ENCODE results near the gene SLC38A1.
"Not testable (repeated sequence)": the region's sequence is repeated elsewhere in the genome, so short reads cannot be mapped to it uniquely, and the experiment has no call there.

The SLC38A1 gene

GRCh38 chr12:46268583-46269428, at the start of gene SLC38A1:
TSS of gene SLC38A1 (minus strand) at chr12:46269043. CDS start at chr12:46239800, 29,243 bp downstream.
- no peaks in the 10 kb centered on the region for H3K9me3 ChIP-seq (ENCODE audit: control insufficient read depth, insufficient read depth, low read length)
- peaks cover 8% of the 10 kb centered on the region; the same call in 1 of the 2 replicates for H3K36me3 ChIP-seq (ENCODE audit: control insufficient read depth, insufficient read depth, low read length)
- H3K9ac ChIP-seq (ENCODE audit: low read depth, low read length) = peak within 1 kb of the TSS; percentile 95

DNA sequence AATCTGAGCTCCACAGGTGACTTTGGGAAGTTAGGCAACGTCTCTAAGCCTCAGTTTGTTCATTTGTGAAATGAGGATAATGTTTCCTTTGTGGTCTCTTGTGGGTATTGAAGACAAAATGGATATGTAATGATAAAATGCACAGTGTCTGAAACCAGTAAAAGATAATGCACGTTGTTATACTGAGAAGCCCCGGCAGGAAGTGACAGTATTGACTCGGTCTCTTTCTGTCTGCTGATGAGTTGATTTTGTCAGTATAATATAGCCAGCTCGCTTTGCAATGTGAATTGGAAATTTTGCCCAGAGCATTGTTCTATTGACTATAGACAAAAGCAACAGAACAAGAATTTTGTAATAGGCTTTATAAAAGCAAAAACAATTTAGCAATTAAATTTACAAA, 49.2 kb upstream of the SLC38A1 start:
- Histone ChIP-seq H3K4me1 (ENCODE audit: control insufficient read depth, insufficient read depth, low read length) (peaks cover 28% of the 10 kb centered on the region), H3K27me3 (ENCODE audit: control insufficient read depth, insufficient read depth, low read length) (no peaks in the 10 kb centered on the region), H3K9ac (ENCODE audit: low read depth, low read length) (no peak overlapping the region), H3K9me3 (ENCODE audit: control insufficient read depth, insufficient read depth, low read length) (peaks cover 18% of the 10 kb centered on the region), H3K36me3 (ENCODE audit: control insufficient read depth, insufficient read depth, low read length) (no peaks in the 10 kb centered on the region), H3K4me3 (ENCODE audit: low read depth, low read length) (no peak overlapping the region), H3K27ac (ENCODE audit: low read depth, low read length) (no peak overlapping the region)

More at GRCh38 chr12:46268583-46269428, at the start of gene SLC38A1:
- peak within 1 kb of the TSS; percentile 81 for H3K4me3 ChIP-seq (ENCODE audit: low read depth, low read length)
- H3K27me3 ChIP-seq (ENCODE audit: control insufficient read depth, insufficient read depth, low read length) = no peaks in the 10 kb centered on the region
- H3K27ac ChIP-seq (ENCODE audit: low read depth, low read length) = peak within 1 kb of the TSS; percentile 93
- peaks cover 50% of the 10 kb centered on the region for H3K4me1 ChIP-seq (ENCODE audit: control insufficient read depth, insufficient read depth, low read length)

DNA sequence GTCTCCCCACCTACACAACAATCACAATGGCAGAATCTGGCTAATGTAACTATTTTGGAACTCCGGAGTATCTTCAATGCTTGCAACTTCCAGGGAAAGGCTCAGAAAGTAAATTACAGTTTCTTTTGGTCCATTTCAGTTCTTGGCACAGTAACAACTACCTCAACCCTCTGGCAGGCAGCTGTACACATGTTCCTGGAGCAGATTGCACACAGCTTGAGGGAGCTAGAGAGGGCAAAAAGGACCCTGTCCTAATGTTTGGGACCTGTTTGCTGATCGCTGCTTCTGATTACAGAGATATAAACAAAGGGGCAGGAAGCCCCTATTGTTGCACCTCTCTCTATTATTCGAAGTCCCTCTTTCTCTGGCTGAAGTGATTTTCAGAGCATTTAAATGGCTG, 35.2 kb upstream of the SLC38A1 start:
- Histone ChIP-seq H3K4me1 (ENCODE audit: control insufficient read depth, insufficient read depth, low read length) (peaks cover 25% of the 10 kb centered on the region), H3K27ac (ENCODE audit: low read depth, low read length) (no peak overlapping the region), H3K36me3 (ENCODE audit: control insufficient read depth, insufficient read depth, low read length) (no peaks in the 10 kb centered on the region), H3K27me3 (ENCODE audit: control insufficient read depth, insufficient read depth, low read length) (no peaks in the 10 kb centered on the region), H3K4me3 (ENCODE audit: low read depth, low read length) (no peak overlapping the region), H3K9me3 (ENCODE audit: control insufficient read depth, insufficient read depth, low read length) (0 out of 2 replicates have a peak, but pooled peaks cover 2% of the 10 kb centered on the region), H3K9ac (ENCODE audit: low read depth, low read length) (no peak overlapping the region)

DNA sequence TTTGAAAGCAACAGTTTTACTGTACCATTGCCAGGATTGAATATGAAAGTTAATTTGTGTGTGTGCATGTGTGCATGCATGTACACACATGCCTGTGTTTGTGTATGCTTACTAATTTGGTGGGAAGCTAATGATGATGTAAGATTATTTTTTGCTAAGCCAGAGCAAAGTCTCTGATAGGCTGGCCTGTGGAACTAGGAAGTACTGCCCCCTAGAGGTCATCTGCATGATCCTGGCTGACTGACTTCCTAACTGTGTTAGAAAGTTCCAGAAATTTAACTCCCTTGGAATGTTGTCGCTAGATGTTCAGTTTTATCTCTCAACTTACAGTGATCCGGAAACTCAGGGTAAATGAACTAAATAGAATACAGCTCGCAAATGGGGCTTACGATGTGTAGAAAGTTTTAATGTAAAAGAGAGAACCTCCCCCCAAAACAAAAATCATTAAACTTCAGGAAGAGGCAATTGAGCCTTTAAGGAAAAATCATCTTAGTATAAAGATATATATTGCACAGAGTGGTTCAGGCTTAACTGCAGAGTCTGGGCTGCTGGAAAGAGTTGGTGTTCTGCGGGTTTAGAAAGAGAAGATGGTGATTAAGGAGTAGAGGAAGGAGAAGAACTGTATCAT, 34.3 kb upstream of the SLC38A1 start:
- Histone ChIP-seq H3K4me1 (ENCODE audit: control insufficient read depth, insufficient read depth, low read length) (peaks cover 25% of the 10 kb centered on the region), H3K9me3 (ENCODE audit: control insufficient read depth, insufficient read depth, low read length) (0 out of 2 replicates have a peak, but pooled peaks cover 2% of the 10 kb centered on the region), H3K36me3 (ENCODE audit: control insufficient read depth, insufficient read depth, low read length) (no peaks in the 10 kb centered on the region), H3K27ac (ENCODE audit: low read depth, low read length) (no peak overlapping the region), H3K27me3 (ENCODE audit: control insufficient read depth, insufficient read depth, low read length) (no peaks in the 10 kb centered on the region), H3K9ac (ENCODE audit: low read depth, low read length) (no peak overlapping the region), H3K4me3 (ENCODE audit: low read depth, low read length) (no peak overlapping the region)

DNA sequence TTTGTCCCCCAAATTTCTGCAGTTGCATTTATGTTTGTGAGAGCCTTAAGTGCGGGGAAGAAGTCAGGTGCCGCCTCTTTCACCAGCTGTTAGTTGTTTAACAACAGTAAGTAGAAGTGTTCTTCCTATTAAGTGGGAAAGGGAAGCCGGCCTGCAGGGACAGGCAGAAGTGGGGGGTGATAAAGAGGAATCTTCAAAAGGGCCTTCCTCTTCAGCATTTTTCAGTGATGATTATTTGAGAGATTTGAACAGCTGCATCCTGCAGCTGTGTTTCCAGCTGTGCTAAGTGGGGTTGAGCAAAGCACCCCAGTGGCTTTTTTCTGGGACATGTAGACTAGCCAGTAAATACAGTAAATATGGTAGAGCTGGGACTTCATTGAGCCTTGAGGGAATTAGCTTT, 32.1 kb upstream of the SLC38A1 start:
- Histone ChIP-seq H3K9me3 (ENCODE audit: control insufficient read depth, insufficient read depth, low read length) (no peaks in the 10 kb centered on the region), H3K27ac (ENCODE audit: low read depth, low read length) (peak overlapping the region; percentile 24)

DNA sequence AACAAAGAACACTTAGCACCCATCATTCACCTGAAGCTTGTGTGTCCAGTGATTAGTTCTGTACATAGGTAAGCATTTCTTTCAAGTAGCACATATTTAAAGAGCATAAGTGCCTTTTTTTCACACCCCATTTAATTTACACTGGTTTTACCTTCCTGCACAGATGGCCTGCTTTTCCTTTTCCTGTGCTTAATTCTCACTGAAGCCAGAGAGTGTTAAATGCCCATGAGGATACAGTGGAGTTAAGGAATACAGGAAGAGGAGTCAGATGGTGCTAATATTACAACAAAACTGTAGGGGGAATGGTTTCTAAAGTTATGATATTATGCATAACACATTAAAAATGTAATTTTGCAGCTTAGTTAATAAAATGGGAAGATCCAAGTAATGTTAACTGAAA, 31.0 kb upstream of the SLC38A1 start:
- Histone ChIP-seq H3K36me3 (ENCODE audit: control insufficient read depth, insufficient read depth, low read length) (no peaks in the 10 kb centered on the region), H3K27ac (ENCODE audit: low read depth, low read length) (no peak overlapping the region), H3K9me3 (ENCODE audit: control insufficient read depth, insufficient read depth, low read length) (no peaks in the 10 kb centered on the region), H3K9ac (ENCODE audit: low read depth, low read length) (no peak overlapping the region), H3K4me1 (ENCODE audit: control insufficient read depth, insufficient read depth, low read length) (peaks cover 25% of the 10 kb centered on the region), H3K4me3 (ENCODE audit: low read depth, low read length) (no peak overlapping the region), H3K27me3 (ENCODE audit: control insufficient read depth, insufficient read depth, low read length) (no peaks in the 10 kb centered on the region)

More for the DNA sequence above, 32.1 kb upstream of the SLC38A1 start:
- Histone ChIP-seq H3K4me3 (ENCODE audit: low read depth, low read length) (no peak overlapping the region), H3K36me3 (ENCODE audit: control insufficient read depth, insufficient read depth, low read length) (no peaks in the 10 kb centered on the region), H3K9ac (ENCODE audit: low read depth, low read length) (no peak overlapping the region), H3K27me3 (ENCODE audit: control insufficient read depth, insufficient read depth, low read length) (no peaks in the 10 kb centered on the region), H3K4me1 (ENCODE audit: control insufficient read depth, insufficient read depth, low read length) (peaks cover 25% of the 10 kb centered on the region)

GRCh38 chr12:46298261-46298660, 29.4 kb upstream of the SLC38A1 start:
- Histone ChIP-seq H3K9me3 (ENCODE audit: control insufficient read depth, insufficient read depth, low read length) (no peaks in the 10 kb centered on the region), H3K9ac (ENCODE audit: low read depth, low read length) (no peak overlapping the region), H3K4me1 (ENCODE audit: control insufficient read depth, insufficient read depth, low read length) (peaks cover 15% of the 10 kb centered on the region), H3K27ac (ENCODE audit: low read depth, low read length) (no peak overlapping the region), H3K36me3 (ENCODE audit: control insufficient read depth, insufficient read depth, low read length) (no peaks in the 10 kb centered on the region), H3K4me3 (ENCODE audit: low read depth, low read length) (no peak overlapping the region), H3K27me3 (ENCODE audit: control insufficient read depth, insufficient read depth, low read length) (no peaks in the 10 kb centered on the region)

- Histone ChIP-seq H3K4me3 (ENCODE audit: low read depth, low read length) (no peak overlapping the region), H3K27ac (ENCODE audit: low read depth, low read length) (no peak overlapping the region)
These were observed 28.0 kb upstream of the SLC38A1 start for GRCh38 chr12:46296822-46297221.

GRCh38 chr12:46292754-46293402, 24.0 kb upstream of the SLC38A1 start:
- H3K4me3 ChIP-seq (ENCODE audit: low read depth, low read length) = no peak overlapping the region
- no peak overlapping the region for H3K9ac ChIP-seq (ENCODE audit: low read depth, low read length)
- H3K4me1 ChIP-seq (ENCODE audit: control insufficient read depth, insufficient read depth, low read length) = no peaks in the 10 kb centered on the region
- no peaks in the 10 kb centered on the region for H3K27me3 ChIP-seq (ENCODE audit: control insufficient read depth, insufficient read depth, low read length)
- H3K27ac ChIP-seq (ENCODE audit: low read depth, low read length) = no peak overlapping the region
- H3K36me3 ChIP-seq (ENCODE audit: control insufficient read depth, insufficient read depth, low read length) = no peaks in the 10 kb centered on the region
- H3K9me3 ChIP-seq (ENCODE audit: control insufficient read depth, insufficient read depth, low read length) = peaks cover 4% of the 10 kb centered on the region; the same call in 1 of the 2 replicates

More at GRCh38 chr12:46296822-46297221, 28.0 kb upstream of the SLC38A1 start:
- H3K4me1 ChIP-seq (ENCODE audit: control insufficient read depth, insufficient read depth, low read length) = peaks cover 15% of the 10 kb centered on the region
- peaks cover 2% of the 10 kb centered on the region; the same call in 1 of the 2 replicates for H3K9me3 ChIP-seq (ENCODE audit: control insufficient read depth, insufficient read depth, low read length)
- no peak overlapping the region for H3K9ac ChIP-seq (ENCODE audit: low read depth, low read length)
- H3K36me3 ChIP-seq (ENCODE audit: control insufficient read depth, insufficient read depth, low read length) = no peaks in the 10 kb centered on the region
- H3K27me3 ChIP-seq (ENCODE audit: control insufficient read depth, insufficient read depth, low read length) = no peaks in the 10 kb centered on the region

- not testable (repeated sequence) for H3K4me1 ChIP-seq (ENCODE audit: control insufficient read depth, insufficient read depth, low read length); H3K36me3 ChIP-seq (ENCODE audit: control insufficient read depth, insufficient read depth, low read length); H3K27me3 ChIP-seq (ENCODE audit: control insufficient read depth, insufficient read depth, low read length); H3K9me3 ChIP-seq (ENCODE audit: control insufficient read depth, insufficient read depth, low read length); H3K4me3 ChIP-seq (ENCODE audit: low read depth, low read length); H3K9ac ChIP-seq (ENCODE audit: low read depth, low read length); H3K27ac ChIP-seq (ENCODE audit: low read depth, low read length)
These were observed 23.1 kb upstream of the SLC38A1 start for GRCh38 chr12:46291953-46292352.

GRCh38 chr12:46285177-46285576, 16.3 kb upstream of the SLC38A1 start:
- H3K36me3 ChIP-seq (ENCODE audit: control insufficient read depth, insufficient read depth, low read length); H3K27me3 ChIP-seq (ENCODE audit: control insufficient read depth, insufficient read depth, low read length); H3K4me1 ChIP-seq (ENCODE audit: control insufficient read depth, insufficient read depth, low read length); H3K9ac ChIP-seq (ENCODE audit: low read depth, low read length); H3K4me3 ChIP-seq (ENCODE audit: low read depth, low read length); H3K27ac ChIP-seq (ENCODE audit: low read depth, low read length): not testable (repeated sequence)
- peaks cover 16% of the 10 kb centered on the region for H3K9me3 ChIP-seq (ENCODE audit: control insufficient read depth, insufficient read depth, low read length)
